ENCODE results near the gene TRIP4. TPM values are rescaled to one million over a fixed set of nuclear protein-coding genes. Genes with fewer than 3 reads are reported as not detected.
"Not testable (repeated sequence)": the region's sequence is repeated elsewhere in the genome, so short reads cannot be mapped to it uniquely, and the experiment has no call there.

TRIP4 gene
- total RNA-seq, 1 donor from 2014 or later = 22.6 TPM

DNA sequence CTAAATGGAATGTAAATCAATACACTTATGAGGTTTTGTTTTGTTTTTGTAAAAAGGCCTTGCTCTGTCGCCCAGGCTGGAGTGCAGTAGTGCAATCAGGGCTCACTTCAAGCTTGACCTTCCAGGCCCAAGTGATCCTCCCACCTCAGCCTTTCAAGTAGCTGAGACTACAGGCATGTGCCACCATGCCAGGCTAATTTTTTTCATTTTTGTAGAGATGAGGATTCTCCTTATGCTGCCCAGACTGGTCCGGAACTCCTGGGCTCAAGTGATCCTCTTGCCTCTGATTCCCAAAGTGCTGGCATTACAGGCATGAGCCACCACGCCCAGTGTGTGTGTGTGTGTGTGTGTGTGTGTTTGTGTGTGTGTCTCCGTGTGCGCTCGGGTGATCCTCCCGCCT, 1.3 kb upstream of the TRIP4 start:
- no peak overlapping the region for H3K27ac Mint-ChIP-seq
- no peak overlapping the region for H3K4me3 Mint-ChIP-seq
- H3K9me3 Mint-ChIP-seq = no peaks in the 10 kb centered on the region
- TF ChIP-seq, protein P1, sequence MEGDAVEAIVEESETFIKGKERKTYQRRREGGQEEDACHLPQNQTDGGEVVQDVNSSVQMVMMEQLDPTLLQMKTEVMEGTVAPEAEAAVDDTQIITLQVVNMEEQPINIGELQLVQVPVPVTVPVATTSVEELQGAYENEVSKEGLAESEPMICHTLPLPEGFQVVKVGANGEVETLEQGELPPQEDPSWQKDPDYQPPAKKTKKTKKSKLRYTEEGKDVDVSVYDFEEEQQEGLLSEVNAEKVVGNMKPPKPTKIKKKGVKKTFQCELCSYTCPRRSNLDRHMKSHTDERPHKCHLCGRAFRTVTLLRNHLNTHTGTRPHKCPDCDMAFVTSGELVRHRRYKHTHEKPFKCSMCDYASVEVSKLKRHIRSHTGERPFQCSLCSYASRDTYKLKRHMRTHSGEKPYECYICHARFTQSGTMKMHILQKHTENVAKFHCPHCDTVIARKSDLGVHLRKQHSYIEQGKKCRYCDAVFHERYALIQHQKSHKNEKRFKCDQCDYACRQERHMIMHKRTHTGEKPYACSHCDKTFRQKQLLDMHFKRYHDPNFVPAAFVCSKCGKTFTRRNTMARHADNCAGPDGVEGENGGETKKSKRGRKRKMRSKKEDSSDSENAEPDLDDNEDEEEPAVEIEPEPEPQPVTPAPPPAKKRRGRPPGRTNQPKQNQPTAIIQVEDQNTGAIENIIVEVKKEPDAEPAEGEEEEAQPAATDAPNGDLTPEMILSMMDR (IDR thresholded peaks at IDR 0.05; ENCODE audit: unreplicated experiment) = no peak
- no peak for DNase-seq (ENCODE audit: low spot score in 2 of 2, unreplicated experiment in 2 of 2)
- no peaks in the 10 kb centered on the region for H3K27me3 Mint-ChIP-seq (ENCODE audit: low read depth)
- peaks cover 20% of the 10 kb centered on the region for H3K4me1 Mint-ChIP-seq
- no peaks in the 10 kb centered on the region for H3K36me3 Mint-ChIP-seq

DNA sequence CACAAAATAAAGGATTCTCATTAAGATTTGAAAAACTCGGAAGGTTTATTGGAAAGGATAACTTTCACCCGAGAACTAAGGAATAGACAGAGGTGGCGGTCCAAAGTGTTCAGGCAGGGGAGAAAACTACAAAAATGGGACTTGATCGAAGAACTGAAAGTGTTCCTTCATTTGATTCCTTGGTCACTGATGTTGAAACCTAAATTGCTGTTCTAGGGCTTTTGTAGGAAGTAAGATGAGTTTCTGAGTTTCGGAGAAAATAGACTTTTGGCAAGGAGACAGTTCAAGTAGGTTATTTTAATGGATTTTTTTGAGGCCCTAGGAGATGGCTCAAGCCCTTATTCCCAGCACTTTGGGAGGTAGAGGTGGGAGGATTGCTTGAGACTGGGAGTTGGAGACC, 1.4 kb downstream of the TRIP4 start:
- Mint-ChIP-seq H3K9me3 (no peaks in the 10 kb centered on the region), H3K36me3 (peaks cover 6% of the 10 kb centered on the region), H3K4me3 (peak overlapping the region; percentile 92), H3K27me3 (ENCODE audit: low read depth) (no peaks in the 10 kb centered on the region), H3K4me1 (peaks cover 14% of the 10 kb centered on the region), H3K27ac (peak overlapping the region; percentile 50)
- TF ChIP-seq, protein P1 (IDR thresholded peaks at IDR 0.05; ENCODE audit: unreplicated experiment) = no peak
- no peak for DNase-seq (ENCODE audit: low spot score in 2 of 2, unreplicated experiment in 2 of 2)

DNA sequence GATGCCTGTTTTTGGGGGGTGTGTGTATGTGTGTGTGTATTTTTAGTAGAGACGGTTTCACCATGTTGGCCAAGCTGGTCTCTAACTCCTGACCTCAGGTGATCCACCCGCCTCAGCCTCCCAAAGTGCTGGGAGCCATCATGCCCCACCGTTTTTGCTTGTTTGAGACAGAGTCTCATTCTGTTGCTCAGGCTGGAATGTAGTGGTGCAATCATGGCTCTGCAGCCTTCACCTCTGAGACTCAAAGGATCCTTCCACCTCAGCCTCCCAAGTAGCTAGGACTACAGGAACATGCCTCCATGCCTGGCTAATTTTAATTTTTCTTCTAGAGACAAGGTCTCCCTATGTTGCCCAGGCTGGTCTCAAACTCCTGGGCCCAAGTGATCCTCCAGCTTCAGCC, 4.8 kb downstream of the TRIP4 start:
- not testable (repeated sequence) for H3K9me3 Mint-ChIP-seq; H3K27ac Mint-ChIP-seq; H3K4me3 Mint-ChIP-seq; H3K27me3 Mint-ChIP-seq (ENCODE audit: low read depth); DNase-seq (ENCODE audit: low spot score in 2 of 2, unreplicated experiment in 2 of 2)
- peaks cover 23% of the 10 kb centered on the region for H3K36me3 Mint-ChIP-seq
- peaks cover 13% of the 10 kb centered on the region for H3K4me1 Mint-ChIP-seq

DNA sequence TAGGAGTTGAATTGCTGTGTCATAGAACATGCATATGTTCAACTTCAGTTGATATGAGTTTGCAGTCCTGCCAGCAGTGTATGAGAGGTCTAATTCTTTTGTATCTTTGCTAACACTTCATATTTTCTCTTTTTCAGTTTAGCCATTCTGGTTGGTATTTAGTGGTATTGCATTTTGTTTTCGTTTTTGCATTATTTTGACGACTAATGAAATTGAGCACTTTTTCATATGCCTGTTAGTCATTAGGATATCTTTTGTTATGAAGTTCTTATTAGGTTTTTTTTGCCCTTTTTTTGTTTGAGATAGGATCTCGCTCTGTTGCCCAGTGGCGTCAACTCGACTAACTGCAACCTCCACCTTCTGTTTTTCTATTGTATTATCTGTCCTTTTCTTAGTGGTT, 9.2 kb downstream of the TRIP4 start:
- H3K4me1 Mint-ChIP-seq = no peaks in the 10 kb centered on the region
- no peak for DNase-seq (ENCODE audit: low spot score in 2 of 2, unreplicated experiment in 2 of 2)
- no peak overlapping the region for H3K27ac Mint-ChIP-seq
- no peaks in the 10 kb centered on the region for H3K9me3 Mint-ChIP-seq
- TF ChIP-seq, protein P1 (IDR thresholded peaks at IDR 0.05; ENCODE audit: unreplicated experiment) = no peak
- no peak overlapping the region for H3K4me3 Mint-ChIP-seq
- no peaks in the 10 kb centered on the region for H3K27me3 Mint-ChIP-seq (ENCODE audit: low read depth)
- peaks cover 44% of the 10 kb centered on the region for H3K36me3 Mint-ChIP-seq

DNA sequence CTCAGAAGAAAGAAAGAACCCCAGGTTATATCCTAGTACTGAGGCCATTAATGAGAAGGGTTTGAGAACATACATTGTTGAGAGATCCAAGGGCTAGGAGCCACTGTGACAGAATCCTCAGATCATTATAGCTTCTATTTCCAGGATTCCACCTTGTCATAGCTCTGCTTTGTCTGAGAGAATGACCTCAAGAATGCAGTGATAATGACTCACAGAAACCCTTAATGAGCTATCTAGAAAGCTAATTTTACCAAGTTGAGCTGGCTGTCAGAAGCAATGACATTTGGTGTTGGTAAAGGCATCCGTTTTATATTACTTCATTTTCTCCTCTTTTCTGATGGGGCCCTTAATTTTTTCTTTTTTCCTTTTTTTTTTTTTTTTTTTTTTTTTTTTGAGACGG, 10.9 kb downstream of the TRIP4 start:
- Mint-ChIP-seq H3K27me3 (ENCODE audit: low read depth) (no peaks in the 10 kb centered on the region), H3K4me3 (no peak overlapping the region), H3K36me3 (peaks cover 42% of the 10 kb centered on the region), H3K9me3 (no peaks in the 10 kb centered on the region), H3K27ac (no peak overlapping the region), H3K4me1 (no peaks in the 10 kb centered on the region)
- TF ChIP-seq, protein P1 (IDR thresholded peaks at IDR 0.05; ENCODE audit: unreplicated experiment) = no peak
- no peak for DNase-seq (ENCODE audit: low spot score in 2 of 2, unreplicated experiment in 2 of 2)

DNA sequence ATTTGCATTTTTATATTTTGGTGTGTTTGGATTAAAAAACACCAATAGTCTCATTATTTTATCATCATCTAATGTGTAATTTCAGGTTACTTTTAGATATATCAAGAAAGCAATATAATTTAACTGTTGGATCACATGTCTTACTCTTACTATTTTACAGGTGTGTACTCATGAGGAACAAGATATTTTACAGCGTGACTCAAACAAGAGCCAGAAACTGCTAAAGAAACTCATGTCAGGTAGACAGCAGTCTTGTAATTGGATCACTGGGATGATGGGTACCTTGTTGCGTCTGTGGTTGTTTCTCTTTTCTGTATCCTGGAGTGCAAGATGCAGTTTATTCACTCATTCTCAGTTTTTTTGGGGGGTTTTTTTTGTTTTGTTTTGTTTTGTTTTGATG, 12.9 kb downstream of the TRIP4 start:
- Mint-ChIP-seq H3K4me3 (no peak overlapping the region), H3K36me3 (peaks cover 33% of the 10 kb centered on the region), H3K27ac (no peak overlapping the region)

More for the DNA sequence above, 12.9 kb downstream of the TRIP4 start:
- Mint-ChIP-seq H3K27me3 (ENCODE audit: low read depth) (no peaks in the 10 kb centered on the region), H3K9me3 (no peaks in the 10 kb centered on the region), H3K4me1 (no peaks in the 10 kb centered on the region)
- no peak for DNase-seq (ENCODE audit: low spot score in 2 of 2, unreplicated experiment in 2 of 2)
- TF ChIP-seq, protein P1 (IDR thresholded peaks at IDR 0.05; ENCODE audit: unreplicated experiment) = no peak
